GM18505 (cell line): ENCODE data around the gene TTYH1.

ENCODE experiments used
- ATAC-seq: cut with Tn5 transposase; IDR thresholded peaks from one replicate; pipeline ENCODE4 v1.9.1; 2021; ENCODE audit not compliant: unreplicated experiment
- POLR2A ChIP-seq: IDR thresholded peaks from 4 replicates; pipeline ENCODE4 v1.6.1; 2011; ENCODE audit warnings: borderline replicate concordance; ENCODE audit not compliant: insufficient read depth, insufficient read length; ENCODE audit errors: extremely low read depth

Gene TTYH1

DNA sequence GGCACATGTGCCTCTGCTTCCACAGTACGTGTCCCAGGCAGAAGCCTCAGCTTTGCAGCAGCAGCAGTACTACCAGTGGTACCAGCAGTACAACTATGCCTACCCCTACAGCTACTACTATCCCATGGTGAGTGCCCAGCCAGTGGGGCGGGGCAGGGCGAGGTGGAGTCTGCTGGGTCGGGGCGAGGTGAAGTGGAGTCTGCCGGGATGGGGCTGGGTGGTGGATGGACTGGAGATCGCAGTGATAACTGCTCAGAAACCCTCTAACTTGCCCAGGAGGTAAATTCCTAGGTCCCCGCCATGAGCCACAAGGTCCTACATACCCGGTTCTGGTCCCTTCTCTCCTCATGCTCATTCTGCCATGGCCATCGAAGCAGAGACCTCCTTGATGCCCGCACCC is 37.4 kb downstream of the TTYH1 start:
- no peak for TF ChIP-seq POLR2A
- ATAC-seq: no peak

DNA sequence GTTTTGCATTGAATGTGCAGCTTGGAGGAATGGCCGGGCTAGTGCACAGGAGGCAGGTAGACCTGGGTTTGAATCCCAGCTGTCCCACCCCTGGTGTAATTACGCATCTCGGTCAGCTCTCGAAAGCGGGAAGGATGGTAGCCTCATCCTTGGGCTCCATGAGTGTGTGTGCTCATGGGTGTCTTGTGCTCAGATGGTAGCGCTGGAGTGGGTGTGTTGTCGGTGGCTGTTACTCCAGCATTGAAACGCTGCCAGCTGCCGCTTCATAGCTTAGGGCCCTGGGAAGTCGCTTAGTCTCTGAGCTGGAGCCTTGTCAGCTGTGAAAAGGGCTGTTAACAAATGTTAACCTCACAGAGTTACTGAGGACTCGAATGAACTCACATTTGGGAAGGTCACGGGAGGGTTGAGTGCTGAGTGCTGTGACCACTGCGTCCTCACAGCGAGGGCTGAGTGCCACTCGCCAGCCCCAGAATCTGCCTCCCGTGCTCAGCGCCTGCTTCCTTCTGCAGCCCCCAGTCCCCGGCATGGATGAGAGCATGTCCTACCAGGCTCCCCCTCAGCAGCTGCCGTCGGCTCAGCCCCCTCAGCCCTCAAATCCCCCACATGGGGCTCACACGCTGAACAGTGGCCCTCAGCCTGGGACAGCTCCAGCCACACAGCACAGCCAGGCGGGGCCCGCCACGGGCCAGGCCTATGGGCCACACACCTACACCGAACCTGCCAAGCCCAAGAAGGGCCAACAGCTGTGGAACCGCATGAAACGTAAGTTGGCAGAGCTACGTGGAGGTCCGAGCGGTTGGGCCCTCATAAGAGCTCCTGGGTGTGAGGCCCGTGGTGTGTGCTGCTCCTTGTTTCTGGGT is 38.9 kb downstream of the TTYH1 start:
- TF ChIP-seq POLR2A: no peak
- no peak for ATAC-seq

DNA sequence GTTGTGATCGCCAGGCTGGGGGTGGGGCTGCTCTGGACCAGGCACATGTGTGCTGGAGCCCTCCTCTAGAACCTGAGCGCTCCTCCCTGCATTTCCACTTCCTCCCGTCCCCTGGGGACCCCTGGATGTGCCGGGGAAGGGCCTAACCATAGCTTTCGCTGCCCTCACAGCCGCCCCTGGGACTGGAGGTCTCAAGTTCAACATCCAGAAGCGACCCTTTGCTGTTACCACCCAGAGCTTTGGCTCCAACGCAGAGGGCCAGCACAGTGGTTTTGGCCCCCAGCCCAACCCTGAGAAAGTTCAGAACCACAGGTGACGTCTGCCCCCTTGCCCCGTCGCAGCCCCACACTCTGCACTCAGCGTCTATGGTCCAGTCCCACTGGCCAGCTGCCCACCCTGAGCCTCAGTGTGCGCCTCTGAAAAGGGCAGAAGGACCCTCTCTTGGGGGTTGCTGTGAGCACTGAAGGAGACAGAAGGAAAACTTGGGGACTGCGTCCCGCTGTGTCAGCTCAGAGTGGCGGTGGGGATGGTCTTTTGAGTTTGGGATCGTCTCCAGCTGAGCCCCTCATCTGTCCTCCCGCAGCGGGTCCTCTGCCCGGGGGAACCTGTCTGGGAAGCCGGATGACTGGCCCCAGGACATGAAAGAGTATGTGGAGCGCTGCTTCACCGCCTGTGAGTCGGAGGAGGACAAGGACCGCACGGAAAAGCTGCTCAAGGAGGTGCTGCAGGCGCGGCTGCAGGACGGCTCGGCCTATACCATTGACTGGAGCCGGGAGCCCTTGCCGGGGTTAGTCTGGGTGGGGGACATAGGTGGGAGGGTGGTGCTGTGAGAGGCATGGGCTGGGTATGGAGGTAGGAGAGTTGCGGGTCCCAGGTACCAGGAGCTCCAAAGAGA is 39.8 kb downstream of the TTYH1 start:
- TF ChIP-seq POLR2A: no peak
- no peak for ATAC-seq

DNA sequence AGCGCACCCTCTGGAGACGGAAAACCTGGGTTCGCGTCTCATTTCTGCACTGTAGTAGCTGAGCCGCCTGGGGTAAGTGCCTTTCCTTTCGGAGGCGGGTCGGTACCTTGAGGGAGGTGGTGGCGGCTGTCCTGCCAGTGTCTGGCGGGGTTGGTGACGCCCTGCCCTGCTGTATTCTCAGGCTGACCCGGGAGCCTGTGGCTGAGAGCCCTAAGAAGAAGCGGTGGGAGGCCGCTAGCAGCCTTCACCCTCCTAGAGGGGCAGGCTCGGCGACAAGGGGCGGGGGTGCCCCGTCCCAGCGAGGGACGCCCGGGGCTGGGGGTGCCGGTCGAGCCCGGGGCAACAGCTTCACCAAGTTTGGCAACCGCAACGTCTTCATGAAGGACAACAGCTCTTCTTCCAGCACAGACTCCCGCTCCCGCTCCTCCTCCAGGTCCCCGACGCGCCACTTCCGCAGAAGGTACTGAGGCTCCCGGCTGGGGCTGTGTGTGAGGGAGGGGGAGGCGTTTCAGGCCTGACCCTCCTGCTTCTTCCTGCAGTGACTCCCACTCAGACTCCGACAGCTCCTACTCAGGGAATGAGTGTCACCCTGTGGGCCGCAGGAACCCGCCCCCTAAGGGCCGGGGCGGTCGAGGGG is 40.6 kb downstream of the TTYH1 start:
- TF ChIP-seq POLR2A: no peak
- no peak for ATAC-seq

DNA sequence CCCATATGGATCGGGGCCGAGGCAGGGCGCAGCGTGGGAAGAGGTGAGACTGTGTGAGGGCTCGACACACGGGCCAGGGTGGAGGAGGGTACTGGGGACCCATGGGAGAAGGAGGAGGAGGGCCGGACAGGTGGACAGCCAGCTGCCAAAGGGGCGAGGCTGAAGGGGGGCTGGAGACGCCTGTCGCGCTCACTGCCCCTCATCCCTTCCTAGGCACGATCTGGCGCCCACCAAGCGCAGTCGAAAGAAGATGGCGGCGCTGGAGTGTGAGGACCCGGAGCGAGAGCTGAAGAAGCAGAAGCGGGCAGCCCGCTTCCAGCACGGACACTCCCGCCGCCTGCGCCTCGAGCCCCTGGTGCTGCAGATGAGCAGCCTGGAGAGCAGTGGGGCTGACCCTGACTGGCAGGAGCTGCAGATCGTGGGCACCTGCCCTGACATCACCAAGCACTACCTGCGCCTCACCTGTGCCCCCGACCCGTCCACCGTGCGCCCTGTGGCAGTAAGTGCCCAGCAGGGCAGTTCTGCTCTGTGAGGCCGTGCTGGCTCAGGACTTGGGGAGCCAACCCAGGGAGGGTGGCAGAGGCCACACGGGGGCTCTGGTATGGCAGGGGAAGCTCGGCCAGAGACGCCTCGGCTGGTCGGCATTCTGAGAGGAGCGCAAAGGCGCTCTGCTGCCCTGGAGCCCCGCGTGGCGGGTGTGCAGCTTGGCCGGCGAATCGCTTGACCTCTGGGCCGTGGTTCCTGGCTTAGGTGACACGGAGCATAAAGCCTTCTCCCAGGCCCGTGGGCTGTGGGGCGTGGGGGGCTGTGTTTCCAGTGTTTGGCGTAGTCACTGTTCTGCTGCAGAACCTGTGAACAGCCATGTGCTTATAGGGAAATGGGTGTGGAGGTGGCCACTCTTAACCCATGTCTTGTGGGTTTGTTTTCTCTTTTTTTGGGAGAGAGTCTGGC is 41.4 kb downstream of the TTYH1 start:
- TF ChIP-seq POLR2A: no peak

DNA sequence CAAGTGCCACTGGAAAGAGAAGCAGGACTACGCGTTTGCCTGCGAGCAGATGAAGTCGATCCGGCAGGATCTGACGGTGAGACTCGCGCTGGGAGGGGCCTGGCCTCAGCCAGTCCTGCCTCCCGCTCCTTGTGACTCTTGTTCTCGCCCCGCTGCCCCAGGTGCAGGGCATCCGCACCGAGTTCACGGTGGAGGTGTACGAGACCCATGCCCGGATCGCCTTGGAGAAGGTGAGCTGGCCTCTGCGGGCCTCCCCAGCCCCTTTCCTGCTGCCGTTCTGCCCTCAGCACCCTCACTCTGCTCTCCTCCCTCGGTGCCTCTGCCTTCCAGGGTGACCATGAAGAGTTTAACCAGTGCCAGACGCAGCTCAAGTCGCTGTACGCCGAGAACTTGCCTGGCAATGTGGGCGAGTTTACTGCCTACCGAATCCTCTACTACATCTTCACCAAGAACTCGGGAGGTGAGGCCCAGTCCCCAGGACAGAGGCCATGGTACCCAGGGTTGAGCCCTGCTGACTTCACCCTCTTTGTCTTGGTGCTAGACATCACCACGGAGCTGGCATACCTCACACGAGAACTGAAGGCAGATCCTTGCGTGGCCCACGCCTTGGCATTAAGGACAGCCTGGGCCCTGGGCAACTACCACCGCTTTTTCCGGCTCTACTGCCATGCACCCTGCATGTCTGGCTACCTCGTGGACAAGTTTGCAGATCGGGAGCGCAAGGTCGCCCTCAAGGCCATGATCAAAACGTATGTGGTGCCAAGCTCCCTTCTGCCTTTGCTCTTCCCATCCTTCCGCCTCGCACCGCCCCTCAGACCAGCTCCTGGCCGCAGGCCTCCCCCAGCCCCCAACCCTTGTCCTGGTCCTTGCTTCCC is 42.7 kb downstream of the TTYH1 start:
- no peak for ATAC-seq
- TF ChIP-seq POLR2A: peak; percentile 17

More for the DNA sequence above, 41.4 kb downstream of the TTYH1 start:
- ATAC-seq: no peak

DNA sequence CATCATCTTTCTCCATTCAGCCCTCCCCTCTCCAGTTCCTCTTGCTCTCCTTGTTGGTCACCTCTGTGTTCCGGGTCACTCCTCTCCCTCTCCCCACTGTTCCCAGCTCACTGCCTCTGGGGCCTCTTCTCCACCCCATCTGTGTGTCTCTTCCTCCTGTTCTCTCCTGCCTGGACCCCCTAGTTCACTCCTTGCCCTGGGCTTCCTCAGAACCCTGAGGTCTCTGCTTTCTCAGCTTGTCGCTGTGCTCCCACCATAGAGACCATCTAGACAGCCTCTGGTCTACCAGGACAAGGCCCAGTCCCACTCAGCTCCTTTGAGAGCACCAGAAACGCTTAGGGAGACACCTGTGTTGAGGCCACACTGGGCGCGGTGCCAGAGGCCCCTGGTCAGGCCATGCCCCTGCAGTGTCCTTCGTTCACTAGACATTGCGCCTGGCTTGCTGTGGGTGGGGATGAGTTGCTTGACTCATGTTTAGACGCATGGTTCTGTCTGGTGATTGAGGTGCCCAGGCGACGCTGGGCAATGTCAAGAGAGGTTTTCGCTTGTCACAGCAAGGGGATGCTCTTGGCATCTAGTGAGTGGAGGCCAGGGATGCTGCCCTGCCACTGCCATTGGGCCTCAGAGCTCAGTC is 43.5 kb downstream of the TTYH1 start:
- ATAC-seq: no peak
- no peak for TF ChIP-seq POLR2A

DNA sequence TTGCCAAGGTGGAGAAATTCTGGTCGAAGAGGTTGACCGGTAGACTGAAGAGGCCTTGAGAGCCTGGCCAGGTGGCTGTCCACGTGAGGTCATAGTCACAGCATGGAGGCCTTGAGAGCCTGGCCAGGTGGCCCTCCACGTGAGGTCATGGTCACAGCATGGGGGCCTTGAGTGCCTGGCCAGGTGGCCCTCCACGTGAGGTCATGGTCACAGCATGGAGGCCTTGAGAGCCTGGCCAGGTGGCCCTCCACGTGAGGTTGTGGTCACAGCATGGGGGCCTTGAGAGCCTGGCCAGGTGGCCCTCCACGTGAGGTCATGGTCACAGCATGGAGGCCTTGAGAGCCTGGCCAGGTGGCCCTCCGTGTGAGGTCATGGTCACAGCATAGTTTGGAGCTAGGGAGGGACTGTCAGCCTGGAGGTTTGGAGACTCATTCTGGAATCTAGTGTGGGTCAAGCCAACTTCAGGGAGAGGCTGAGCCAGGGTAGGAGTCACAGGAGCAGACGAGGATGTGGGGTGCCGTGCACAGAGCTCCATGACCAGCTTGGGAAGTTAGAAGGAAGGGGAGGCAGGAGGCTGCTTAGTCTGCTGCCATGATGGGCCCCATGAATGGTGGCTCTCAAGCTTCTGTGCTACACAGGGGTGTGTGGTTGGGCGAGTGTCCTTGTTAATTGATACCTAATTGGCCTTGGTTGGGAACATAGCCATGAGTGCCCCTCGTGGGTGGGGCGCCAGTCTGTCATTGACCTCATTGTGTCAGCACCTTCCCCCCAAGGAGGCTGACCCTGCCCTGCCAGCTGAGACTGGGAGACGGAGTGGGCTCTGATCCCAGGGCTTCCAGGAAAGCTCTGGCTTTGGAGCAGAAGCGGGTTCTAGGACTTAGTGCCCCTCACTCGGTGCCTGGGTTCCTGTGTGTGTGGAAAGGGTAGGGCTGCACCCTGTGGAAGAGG is 44.3 kb downstream of the TTYH1 start:
- TF ChIP-seq POLR2A: no peak
- ATAC-seq: no peak

DNA sequence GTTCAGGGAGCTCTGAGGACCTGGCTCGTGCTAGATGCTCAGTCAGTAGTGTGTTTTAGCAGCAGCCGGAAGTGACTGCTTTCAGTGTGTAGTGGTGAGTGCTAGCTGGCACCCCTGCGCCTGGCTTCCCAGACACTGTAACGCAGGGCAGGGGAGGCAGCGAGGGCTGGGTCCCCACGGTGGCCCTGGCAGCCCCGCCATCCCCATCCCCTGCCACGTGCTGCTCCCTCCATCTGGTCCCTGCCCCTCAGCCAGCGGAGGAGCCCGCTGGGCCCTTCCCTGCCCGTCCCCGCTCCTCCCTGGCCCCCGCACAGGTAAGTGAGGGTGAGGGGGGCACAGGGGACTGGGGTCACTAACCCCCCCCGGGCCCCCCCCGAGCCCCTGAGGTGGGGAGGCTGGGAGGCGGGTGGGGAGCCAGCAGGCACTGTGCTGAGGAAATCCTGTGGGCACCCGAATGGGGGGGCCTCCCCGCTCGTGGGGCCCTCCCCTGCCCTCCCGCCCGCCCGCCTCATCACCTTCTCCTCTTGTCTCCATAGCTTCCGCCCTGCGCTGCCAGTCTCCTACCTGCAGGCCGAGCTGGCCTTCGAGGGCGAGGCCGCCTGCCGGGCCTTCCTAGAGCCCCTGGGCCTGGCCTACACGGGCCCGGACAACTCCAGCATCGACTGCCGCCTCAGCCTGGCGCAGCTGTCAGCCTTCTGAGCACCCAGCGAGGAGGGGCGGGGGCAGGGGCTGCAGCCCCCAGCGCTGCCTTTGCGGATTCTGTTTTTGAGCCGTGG is 45.2 kb downstream of the TTYH1 start:
- TF ChIP-seq POLR2A: no peak
- no peak for ATAC-seq
